HepG2 (cell line): ENCODE measurements around the gene RBM8A. TPM values are rescaled to one million over a fixed set of nuclear protein-coding genes. Genes with fewer than 3 reads are reported as not detected.

ENCODE experiments used
- AHR ChIP-seq: IDR thresholded peaks from 2 replicates; pipeline ENCODE4 v1.6.1; 2018; ENCODE audit warnings: missing genetic modification reagents, missing compliant biosample characterization
- ARID3A ChIP-seq: IDR thresholded peaks from 2 replicates; pipeline ENCODE4 v1.6.1; 2012; ENCODE audit warnings: low read depth, low read length, improper control_type of control experiment
- DRAP1 ChIP-seq: IDR thresholded peaks from 2 replicates; pipeline ENCODE4 v1.6.1; 2016; ENCODE audit warnings: missing genetic modification reagents, missing compliant biosample characterization
- ELF3 ChIP-seq: IDR thresholded peaks from 2 replicates; pipeline ENCODE4 v1.6.1; 2016; ENCODE audit warnings: missing genetic modification reagents, missing compliant biosample characterization
- ELK4 ChIP-seq: sonication (generic); formaldehyde crosslinking; IDR thresholded peaks from 2 replicates; pipeline ENCODE4 v1.9.0; 2021; ENCODE audit warnings: missing genetic modification reagents, borderline replicate concordance
- HNRNPK ChIP-seq: fragments of 200-400 bp; formaldehyde crosslinking; IDR thresholded peaks from 2 replicates; pipeline ENCODE4 v1.6.1; 2018; ENCODE audit warnings: low read length, low read depth, moderate library complexity, mild to moderate bottlenecking; ENCODE audit not compliant: poor library complexity, severe bottlenecking
- HNRNPLL ChIP-seq: fragments of 200-400 bp; formaldehyde crosslinking; IDR thresholded peaks from 2 replicates; pipeline ENCODE4 v1.6.1; 2017; ENCODE audit warnings: mild to moderate bottlenecking, low read depth, low read length; ENCODE audit not compliant: poor library complexity, severe bottlenecking
- HNRNPUL1 ChIP-seq: fragments of 200-400 bp; formaldehyde crosslinking; IDR thresholded peaks from 2 replicates; pipeline ENCODE4 v1.6.1; 2017; ENCODE audit warnings: low read depth, mild to moderate bottlenecking, low read length, moderate library complexity
- KDM1A ChIP-seq: IDR thresholded peaks from 2 replicates; pipeline ENCODE4 v1.6.1; 2016; ENCODE audit warnings: missing compliant biosample characterization
- MTERF4 ChIP-seq: sonication (generic); formaldehyde crosslinking; IDR thresholded peaks from 2 replicates; pipeline ENCODE4 v1.8.0; 2023; ENCODE audit warnings: mild to moderate bottlenecking, missing genetic modification reagents
- MXD4 ChIP-seq: IDR thresholded peaks from 2 replicates; pipeline ENCODE4 v1.6.1; 2016; ENCODE audit warnings: mild to moderate bottlenecking, missing biosample characterization, missing genetic modification reagents
- POLR2AphosphoS5 ChIP-seq: IDR thresholded peaks from 2 replicates; pipeline ENCODE4 v1.6.1; 2012; ENCODE audit warnings: low read depth, low read length
- ZMYM3 ChIP-seq: sonication (generic); formaldehyde crosslinking; IDR thresholded peaks from 2 replicates; pipeline ENCODE4 v1.5.1; 2020; ENCODE audit warnings: mild to moderate bottlenecking, missing genetic modification reagents
- ZNF12 ChIP-seq: sonication (generic); formaldehyde crosslinking; IDR thresholded peaks from 2 replicates; pipeline ENCODE4 v1.5.0; 2020; ENCODE audit warnings: missing genetic modification reagents
- ZNF253 ChIP-seq: sonication (generic); formaldehyde crosslinking; IDR thresholded peaks from 2 replicates; pipeline ENCODE4 v1.8.0; 2022; ENCODE audit warnings: mild to moderate bottlenecking, missing genetic modification reagents, borderline replicate concordance
- ZNF333 ChIP-seq: sonication (generic); formaldehyde crosslinking; IDR thresholded peaks from 2 replicates; pipeline ENCODE4 v1.4.0; 2020; ENCODE audit warnings: mild to moderate bottlenecking, missing genetic modification reagents, borderline replicate concordance
- ZNF670 ChIP-seq: sonication (generic); formaldehyde crosslinking; IDR thresholded peaks from 2 replicates; pipeline ENCODE4 v1.8.0; 2022; ENCODE audit warnings: mild to moderate bottlenecking, missing genetic modification reagents, borderline replicate concordance
- ZNF792 ChIP-seq: IDR thresholded peaks from 2 replicates; pipeline ENCODE4 v1.6.1; 2016
- polyA plus RNA-seq, 8 experiments: library from polyadenylated mRNA; depleted of rRNA in 3 of 8; stranded (reverse) in 7 of 8; unstranded in 1 of 8; fragments of >200 nt; fragmentation: Illumina TruSeq in 4 of 8; extraction: Trizol in 4 of 8; gene quantifications; 2 replicates each; pipeline versions ENCODE4 v1.2.1 to v1.2.3, GENCODE V29; 2011 to 2016; ENCODE audit warnings: low read depth in 4 of 8, missing spikeins in 1 of 8, mixed read lengths in 1 of 8; ENCODE audit not compliant: insufficient read depth in 1 of 8
- total RNA-seq, 5 experiments: library from RNA; depleted of rRNA; stranded (reverse); fragments of >200 nt; fragmentation: Illumina TruSeq; extraction: Trizol; gene quantifications; 2 replicates each; pipeline ENCODE4 v1.2.3, GENCODE V29; 2016; ENCODE audit warnings: low read depth in 1 of 5
- TF ChIP-seq, protein P1 (sequence below): sonication (generic); formaldehyde crosslinking; IDR thresholded peaks from 2 replicates; pipeline ENCODE4 v1.9.0; 2021; ENCODE audit warnings: missing genetic modification reagents, mild to moderate bottlenecking, borderline replicate concordance
- TF ChIP-seq, protein P2 (sequence below): sonication (generic); formaldehyde crosslinking; IDR thresholded peaks from 2 replicates; pipeline ENCODE4 v1.9.0; 2021; ENCODE audit warnings: missing genetic modification reagents, mild to moderate bottlenecking, borderline replicate concordance

RBM8A gene
- total and polyA plus RNA-seq, 2 of the 13 experiments (the other 11 are each of a cell fraction or from before 2014, with no cell fraction given), result 106 to 162 TPM

GRCh38 chr1:145957443-145958319, 30.4 kb upstream of the RBM8A start, which contains the start of gene LIX1L (continued):
- TF ChIP-seq ELF3 (CRISPR knock-in tag), result no peak; the same call in 1 of the 2 replicates
- TF ChIP-seq KDM1A (CRISPR knock-in tag), result no peak
- TF ChIP-seq ZNF253 (CRISPR knock-in tag), result no peak
- TF ChIP-seq, protein P1, sequence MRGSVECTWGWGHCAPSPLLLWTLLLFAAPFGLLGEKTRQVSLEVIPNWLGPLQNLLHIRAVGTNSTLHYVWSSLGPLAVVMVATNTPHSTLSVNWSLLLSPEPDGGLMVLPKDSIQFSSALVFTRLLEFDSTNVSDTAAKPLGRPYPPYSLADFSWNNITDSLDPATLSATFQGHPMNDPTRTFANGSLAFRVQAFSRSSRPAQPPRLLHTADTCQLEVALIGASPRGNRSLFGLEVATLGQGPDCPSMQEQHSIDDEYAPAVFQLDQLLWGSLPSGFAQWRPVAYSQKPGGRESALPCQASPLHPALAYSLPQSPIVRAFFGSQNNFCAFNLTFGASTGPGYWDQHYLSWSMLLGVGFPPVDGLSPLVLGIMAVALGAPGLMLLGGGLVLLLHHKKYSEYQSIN (CRISPR knock-in tag), result no peak
- TF ChIP-seq AHR (CRISPR knock-in tag), result no peak
- no peak for TF ChIP-seq ZNF333 (CRISPR knock-in tag)
- TF ChIP-seq, protein P2, sequence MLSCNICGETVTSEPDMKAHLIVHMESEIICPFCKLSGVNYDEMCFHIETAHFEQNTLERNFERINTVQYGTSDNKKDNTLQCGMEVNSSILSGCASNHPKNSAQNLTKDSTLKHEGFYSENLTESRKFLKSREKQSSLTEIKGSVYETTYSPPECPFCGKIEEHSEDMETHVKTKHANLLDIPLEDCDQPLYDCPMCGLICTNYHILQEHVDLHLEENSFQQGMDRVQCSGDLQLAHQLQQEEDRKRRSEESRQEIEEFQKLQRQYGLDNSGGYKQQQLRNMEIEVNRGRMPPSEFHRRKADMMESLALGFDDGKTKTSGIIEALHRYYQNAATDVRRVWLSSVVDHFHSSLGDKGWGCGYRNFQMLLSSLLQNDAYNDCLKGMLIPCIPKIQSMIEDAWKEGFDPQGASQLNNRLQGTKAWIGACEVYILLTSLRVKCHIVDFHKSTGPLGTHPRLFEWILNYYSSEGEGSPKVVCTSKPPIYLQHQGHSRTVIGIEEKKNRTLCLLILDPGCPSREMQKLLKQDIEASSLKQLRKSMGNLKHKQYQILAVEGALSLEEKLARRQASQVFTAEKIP (CRISPR knock-in tag), result no peak
- 0 out of 2 replicates have a peak, but pooled peaks have one; percentile 16 for TF ChIP-seq ELK4 (CRISPR knock-in tag)
- no peak for TF ChIP-seq HNRNPK
- TF ChIP-seq MTERF4 (CRISPR knock-in tag), result no peak
- no peak for TF ChIP-seq HNRNPUL1
- peak; percentile 66 for TF ChIP-seq POLR2AphosphoS5
- no peak for TF ChIP-seq ZNF670
- no peak for TF ChIP-seq ZMYM3
- TF ChIP-seq MXD4 (CRISPR knock-in tag), result 0 out of 2 replicates have a peak, but pooled peaks have one; percentile 16
- TF ChIP-seq ZNF12 (CRISPR knock-in tag), result peak; percentile 77; the same call in 1 of the 2 replicates
- peak; percentile 77 for TF ChIP-seq DRAP1 (CRISPR knock-in tag)
- TF ChIP-seq HNRNPLL, result peak; percentile 98
- TF ChIP-seq ZNF792 (CRISPR knock-in tag), result peak; percentile 49; the same call in 1 of the 2 replicates
- no peak for TF ChIP-seq ARID3A
